ENCODE results near the gene BCL11A. TPM values are rescaled to one million over a fixed set of nuclear protein-coding genes. Genes with fewer than 3 reads are reported as not detected.
A peak's percentile ranks its signal among the peaks of the same experiment; 100 is the strongest.

Gene BCL11A
- total and polyA plus RNA-seq, 2 experiments from 2014 or later, result 57.5 to 77.6 TPM

DNA sequence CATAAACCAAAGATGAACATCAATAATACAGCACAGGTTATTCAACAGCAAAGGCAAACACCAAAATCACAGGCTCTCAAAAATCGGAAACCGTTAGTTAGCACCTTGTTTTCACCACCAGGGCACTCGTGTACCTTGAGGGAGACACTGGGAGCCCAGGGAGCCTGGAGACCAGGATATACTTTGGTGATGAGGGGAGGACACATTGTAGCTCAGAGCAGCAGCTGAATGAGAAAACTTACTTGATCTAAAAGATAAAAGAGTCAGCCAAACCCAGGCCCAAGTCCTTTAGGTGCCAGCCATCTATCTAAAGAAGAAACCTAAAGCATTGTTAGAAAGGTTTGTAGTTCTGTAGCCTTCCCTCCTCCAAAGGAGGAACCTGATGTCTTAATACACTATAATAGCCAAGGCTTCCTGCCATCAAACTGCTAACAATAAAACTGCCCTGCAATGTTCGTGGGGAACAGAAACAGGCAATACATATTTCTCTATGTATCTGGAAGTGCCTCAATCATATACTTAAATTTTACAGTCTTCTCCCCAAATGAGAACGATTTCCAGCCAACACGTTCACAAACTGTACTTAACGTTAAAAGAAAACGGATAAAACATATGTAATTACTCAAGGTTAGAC lies 19.3 kb downstream of the BCL11A start:
- H3K4me1 Mint-ChIP-seq, result peaks cover 94% of the 10 kb centered on the region
- peaks cover 5% of the 10 kb centered on the region; the same call in 2 of the 3 replicates for H3K36me3 Mint-ChIP-seq (ENCODE audit: low read depth)
- Histone ChIP-seq H3K4me2 (peak overlapping the region; percentile 44), H3K27me3 (ENCODE audit: insufficient read depth) (no peaks in the 10 kb centered on the region), H3K27ac (ENCODE audit: low read depth) (no peak overlapping the region; the same call in 1 of the 2 replicates), H4K20me1 (replicated peaks; ENCODE audit: insufficient read depth) (peaks cover 45% of the 10 kb centered on the region), H3K4me1 (ENCODE audit: insufficient read depth) (peaks cover 97% of the 10 kb centered on the region), H3F3A (replicated peaks; ENCODE audit: low read depth) (no peaks in the 10 kb centered on the region; the same call in 1 of the 2 replicates), H3K4me3 (no peak overlapping the region), H3K36me3 (ENCODE audit: insufficient read depth) (no peaks in the 10 kb centered on the region), H2AFZ (no peak overlapping the region), H3K79me2 (replicated peaks; ENCODE audit: insufficient read depth) (peaks cover 100% of the 10 kb centered on the region), H3K9me2 (ENCODE audit: insufficient read depth) (no peaks in the 10 kb centered on the region)
- DNase-seq (ENCODE audit: low spot score) (peak; percentile 74), ATAC-seq (peak; percentile 27)
- TF ChIP-seq STAT1 (IDR thresholded peaks at IDR 0.05; ENCODE audit: unreplicated experiment), result no peak
- TF ChIP-seq, protein P1, sequence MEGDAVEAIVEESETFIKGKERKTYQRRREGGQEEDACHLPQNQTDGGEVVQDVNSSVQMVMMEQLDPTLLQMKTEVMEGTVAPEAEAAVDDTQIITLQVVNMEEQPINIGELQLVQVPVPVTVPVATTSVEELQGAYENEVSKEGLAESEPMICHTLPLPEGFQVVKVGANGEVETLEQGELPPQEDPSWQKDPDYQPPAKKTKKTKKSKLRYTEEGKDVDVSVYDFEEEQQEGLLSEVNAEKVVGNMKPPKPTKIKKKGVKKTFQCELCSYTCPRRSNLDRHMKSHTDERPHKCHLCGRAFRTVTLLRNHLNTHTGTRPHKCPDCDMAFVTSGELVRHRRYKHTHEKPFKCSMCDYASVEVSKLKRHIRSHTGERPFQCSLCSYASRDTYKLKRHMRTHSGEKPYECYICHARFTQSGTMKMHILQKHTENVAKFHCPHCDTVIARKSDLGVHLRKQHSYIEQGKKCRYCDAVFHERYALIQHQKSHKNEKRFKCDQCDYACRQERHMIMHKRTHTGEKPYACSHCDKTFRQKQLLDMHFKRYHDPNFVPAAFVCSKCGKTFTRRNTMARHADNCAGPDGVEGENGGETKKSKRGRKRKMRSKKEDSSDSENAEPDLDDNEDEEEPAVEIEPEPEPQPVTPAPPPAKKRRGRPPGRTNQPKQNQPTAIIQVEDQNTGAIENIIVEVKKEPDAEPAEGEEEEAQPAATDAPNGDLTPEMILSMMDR (conservative IDR thresholded peaks at IDR 0.05; ENCODE audit: low read depth in 2 of 2), result peak in 1 of 2 experiments; percentile 41; a peak in 2 of 4 replicates
- TF ChIP-seq, protein P2, sequence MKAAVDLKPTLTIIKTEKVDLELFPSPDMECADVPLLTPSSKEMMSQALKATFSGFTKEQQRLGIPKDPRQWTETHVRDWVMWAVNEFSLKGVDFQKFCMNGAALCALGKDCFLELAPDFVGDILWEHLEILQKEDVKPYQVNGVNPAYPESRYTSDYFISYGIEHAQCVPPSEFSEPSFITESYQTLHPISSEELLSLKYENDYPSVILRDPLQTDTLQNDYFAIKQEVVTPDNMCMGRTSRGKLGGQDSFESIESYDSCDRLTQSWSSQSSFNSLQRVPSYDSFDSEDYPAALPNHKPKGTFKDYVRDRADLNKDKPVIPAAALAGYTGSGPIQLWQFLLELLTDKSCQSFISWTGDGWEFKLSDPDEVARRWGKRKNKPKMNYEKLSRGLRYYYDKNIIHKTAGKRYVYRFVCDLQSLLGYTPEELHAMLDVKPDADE (IDR thresholded peaks at IDR 0.05), result no peak
- peak overlapping the region; percentile 55; the same call in 1 of the 2 replicates for H3K27ac Mint-ChIP-seq
- H3K9me3 Mint-ChIP-seq, result no peaks in the 10 kb centered on the region
- H3K4me3 Mint-ChIP-seq, result no peak overlapping the region; the same call in 2 of the 3 replicates
- H3K27me3 Mint-ChIP-seq (ENCODE audit: insufficient read depth, low read depth, poor library complexity), result peaks cover 5% of the 10 kb centered on the region

DNA sequence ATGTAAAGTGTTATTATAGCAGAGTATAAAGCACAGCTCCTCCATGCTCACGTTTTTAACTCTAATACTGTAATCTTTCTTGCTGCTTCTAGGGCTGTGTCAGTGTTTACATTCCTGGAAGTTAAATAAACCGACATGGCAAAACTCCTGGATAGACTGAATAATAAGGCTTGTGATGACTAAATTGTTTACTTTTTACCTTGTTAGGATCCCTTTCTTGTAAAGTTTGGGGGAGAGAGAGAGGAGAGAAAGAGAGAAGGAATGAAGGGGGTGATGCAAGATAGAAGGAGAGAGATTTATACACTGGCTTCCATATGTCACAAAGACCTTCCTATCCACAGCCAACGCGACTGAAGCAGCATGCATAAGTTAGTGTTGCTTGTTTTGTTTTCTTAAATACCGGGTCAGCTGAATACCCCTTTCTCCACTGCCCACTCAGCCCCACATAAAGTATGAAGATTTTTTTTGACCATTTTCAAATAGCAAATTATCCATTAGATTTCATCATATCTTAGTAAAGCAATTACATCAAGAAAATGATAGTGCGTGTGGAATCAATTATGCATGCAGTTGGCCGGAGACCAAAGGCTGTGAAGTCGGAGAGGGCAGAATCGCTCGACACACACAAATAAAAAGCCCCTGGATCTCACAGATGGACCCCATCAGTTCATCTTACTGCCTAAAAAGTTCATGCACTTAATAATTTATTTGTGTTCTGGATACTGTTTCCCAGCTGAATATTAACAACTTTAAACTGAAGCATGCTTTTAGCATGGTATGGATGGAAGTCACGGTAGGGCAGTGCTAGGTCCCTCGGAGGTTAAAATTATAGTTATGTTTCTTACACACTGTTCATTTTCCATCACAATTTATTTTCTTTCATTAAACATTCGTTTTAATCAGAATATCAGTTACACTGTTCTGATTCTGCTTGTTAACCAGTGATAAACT lies 20.1 kb downstream of the BCL11A start:
- peak overlapping the region; percentile 37 for H3K27ac Mint-ChIP-seq
- H3K4me1 Mint-ChIP-seq, result peaks cover 94% of the 10 kb centered on the region
- no peaks in the 10 kb centered on the region for H3K9me3 Mint-ChIP-seq
- H3K4me3 Mint-ChIP-seq, result peak overlapping the region; percentile 11; the same call in 1 of the 3 replicates
- peaks cover 93% of the 10 kb centered on the region for H3K4me1 ChIP-seq (ENCODE audit: insufficient read depth)
- no peak overlapping the region for H3K27ac ChIP-seq (ENCODE audit: low read depth)
- peak overlapping the region; percentile 65 for H3K4me2 ChIP-seq
- DNase-seq (ENCODE audit: low spot score), result no peak
- H3K9me2 ChIP-seq (ENCODE audit: insufficient read depth), result no peaks in the 10 kb centered on the region
- peaks cover 41% of the 10 kb centered on the region for H4K20me1 ChIP-seq (replicated peaks; ENCODE audit: insufficient read depth)
- peaks cover 5% of the 10 kb centered on the region for H3K27me3 Mint-ChIP-seq (ENCODE audit: insufficient read depth, low read depth, poor library complexity)
- no peaks in the 10 kb centered on the region for H3K27me3 ChIP-seq (ENCODE audit: insufficient read depth)
- H3F3A ChIP-seq (replicated peaks; ENCODE audit: low read depth), result no peaks in the 10 kb centered on the region; the same call in 1 of the 2 replicates
- H3K4me3 ChIP-seq, result no peak overlapping the region
- peaks cover 100% of the 10 kb centered on the region for H3K79me2 ChIP-seq (replicated peaks; ENCODE audit: insufficient read depth)
- H2AFZ ChIP-seq, result no peak overlapping the region
- TF ChIP-seq EZH2 (IDR thresholded peaks at IDR 0.05; ENCODE audit: low read depth, unreplicated experiment), result no peak
- no peak for TF ChIP-seq CREB1 (CRISPR knock-in tag; IDR thresholded peaks at IDR 0.05; ENCODE audit: low read depth)
- TF ChIP-seq, protein P1 (conservative IDR thresholded peaks at IDR 0.05; ENCODE audit: low read depth in 2 of 2), result no peak
- no peaks in the 10 kb centered on the region for H3K36me3 ChIP-seq (ENCODE audit: insufficient read depth)
- ATAC-seq, result no peak
- peaks cover 5% of the 10 kb centered on the region; the same call in 2 of the 3 replicates for H3K36me3 Mint-ChIP-seq (ENCODE audit: low read depth)

Data from GM23338 (cell line).